Measurements from ENCODE around the gene CRY2. TPM values are rescaled to one million over a fixed set of nuclear protein-coding genes. Genes with fewer than 3 reads are reported as not detected.

The CRY2 gene
- total RNA-seq, 4 donors from 2014 or later = 48.8 to 96.4 (median 54.6) TPM

DNA sequence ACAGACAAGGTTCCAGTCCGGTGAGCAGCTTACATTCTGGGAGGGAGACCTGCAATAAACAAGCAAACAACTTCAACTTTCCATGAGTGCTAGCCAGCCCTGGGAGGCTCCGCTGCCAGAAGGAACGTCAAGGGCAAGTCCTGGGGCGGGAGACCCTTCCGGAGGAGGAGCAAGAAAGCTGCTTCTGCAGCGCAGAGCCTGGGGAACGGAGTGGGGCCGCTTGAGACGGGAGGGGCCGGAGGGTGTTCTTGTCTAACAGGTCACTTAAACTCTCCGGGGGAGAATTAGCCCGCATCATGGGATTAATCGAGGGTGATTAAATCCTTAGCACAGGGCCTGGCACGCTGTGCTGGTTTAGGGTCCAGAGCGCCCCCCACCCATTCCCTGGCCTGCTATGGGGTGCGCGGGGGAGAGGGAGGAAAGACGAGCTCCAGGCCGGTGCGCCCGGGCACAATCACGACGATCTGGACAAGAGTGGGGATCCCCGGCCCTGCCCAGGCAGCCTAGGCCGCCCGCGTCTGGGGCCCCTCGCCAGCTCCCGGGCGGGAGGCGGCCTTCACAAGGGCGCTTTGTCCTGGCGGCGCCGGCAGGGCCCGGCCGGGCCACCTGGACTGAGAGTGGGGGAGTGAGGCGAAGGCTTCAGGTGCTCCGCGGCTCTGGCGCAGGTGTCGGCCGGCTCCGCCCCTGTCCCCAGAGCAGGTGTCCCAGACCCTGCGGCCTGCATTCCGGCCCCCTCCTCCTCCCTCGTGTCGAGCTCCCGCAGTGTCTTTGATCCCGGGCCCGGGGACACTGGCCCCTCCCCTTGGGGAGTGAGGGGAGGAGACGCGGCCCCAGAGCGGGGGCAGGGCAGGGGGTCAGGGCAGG lies 74.5 kb downstream of the CRY2 start:
- Histone ChIP-seq H3K36me3 (no peaks in the 10 kb centered on the region), H3K27ac (peak overlapping the region in 2 of 4 donors; percentile 18 to 29), H3K9me3 (no peaks in the 10 kb centered on the region), H3K27me3 (peaks cover 0 to 35% of the 10 kb centered on the region in 2 donors), H3K4me1 (peaks cover 0 to 30% (median 20%) of the 10 kb centered on the region in 4 donors), H3K4me3 (peak overlapping the region; percentile 9 to 43 (median 30))
- no peak for DNase-seq (ENCODE audit: low spot score in 2 of 2)
- TF ChIP-seq POLR2A (IDR thresholded peaks at IDR 0.05) (no peak), EP300 (IDR thresholded peaks at IDR 0.05) (no peak)
- 21 to 30% methylated on average over 35 to 52 of the region's 54 CpGs for WGBS, 2 donors

DNA sequence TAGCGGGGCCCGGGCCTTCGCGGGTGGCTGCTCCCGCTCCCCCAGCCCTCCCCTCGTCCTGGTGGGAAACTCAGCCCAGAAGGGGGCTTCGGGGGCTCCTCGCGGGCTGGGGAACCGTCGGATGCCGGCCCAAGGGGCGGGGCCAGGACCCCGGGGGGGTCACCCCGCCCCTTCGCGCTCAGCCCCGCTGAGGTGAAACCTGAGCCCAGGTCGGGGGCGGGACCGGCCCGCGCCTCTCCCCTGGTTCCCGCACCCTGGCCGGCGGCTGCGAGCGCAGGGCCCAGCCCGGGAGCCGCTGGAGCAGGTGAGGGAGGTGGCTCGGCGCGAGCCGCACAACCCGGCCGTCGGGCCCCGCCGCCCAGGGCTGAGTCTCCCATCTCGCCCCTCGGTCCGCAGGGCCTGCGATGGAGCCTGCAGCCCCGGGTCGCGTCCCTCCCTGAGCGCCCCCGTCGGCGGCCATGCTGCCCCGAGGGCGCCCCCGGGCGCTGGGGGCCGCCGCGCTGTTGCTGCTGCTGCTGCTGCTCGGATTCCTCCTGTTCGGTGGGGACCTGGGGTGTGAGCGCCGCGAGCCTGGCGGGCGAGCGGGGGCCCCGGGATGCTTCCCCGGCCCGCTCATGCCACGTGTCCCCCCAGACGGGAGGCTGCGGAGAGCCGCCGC lies 75.3 kb downstream of the CRY2 start, which contains the start of gene LARGE2:
LARGE2 (plus strand) TSS at position 232 of the 658 bp plus-strand sequence; CDS start at position 459, 227 bp downstream.
- no peaks in the 10 kb centered on the region for H3K36me3 ChIP-seq
- H3K9me3 ChIP-seq = no peaks in the 10 kb centered on the region
- no peak for TF ChIP-seq POLR2A (IDR thresholded peaks at IDR 0.05)
- peak within 1 kb of the TSS in 2 of 4 donors; percentile 18 to 29 for H3K27ac ChIP-seq
- H3K4me3 ChIP-seq = peak within 1 kb of the TSS; percentile 9 to 43 (median 30)
- H3K27me3 ChIP-seq = peaks cover 0 to 35% of the 10 kb centered on the region in 2 donors
- no peak for DNase-seq (ENCODE audit: low spot score in 2 of 2)
- WGBS, 2 donors = 2 to 16% methylated on average over 13 to 31 of the region's 73 CpGs
- H3K4me1 ChIP-seq = peaks cover 0 to 24% (median 15%) of the 10 kb centered on the region in 4 donors

DNA sequence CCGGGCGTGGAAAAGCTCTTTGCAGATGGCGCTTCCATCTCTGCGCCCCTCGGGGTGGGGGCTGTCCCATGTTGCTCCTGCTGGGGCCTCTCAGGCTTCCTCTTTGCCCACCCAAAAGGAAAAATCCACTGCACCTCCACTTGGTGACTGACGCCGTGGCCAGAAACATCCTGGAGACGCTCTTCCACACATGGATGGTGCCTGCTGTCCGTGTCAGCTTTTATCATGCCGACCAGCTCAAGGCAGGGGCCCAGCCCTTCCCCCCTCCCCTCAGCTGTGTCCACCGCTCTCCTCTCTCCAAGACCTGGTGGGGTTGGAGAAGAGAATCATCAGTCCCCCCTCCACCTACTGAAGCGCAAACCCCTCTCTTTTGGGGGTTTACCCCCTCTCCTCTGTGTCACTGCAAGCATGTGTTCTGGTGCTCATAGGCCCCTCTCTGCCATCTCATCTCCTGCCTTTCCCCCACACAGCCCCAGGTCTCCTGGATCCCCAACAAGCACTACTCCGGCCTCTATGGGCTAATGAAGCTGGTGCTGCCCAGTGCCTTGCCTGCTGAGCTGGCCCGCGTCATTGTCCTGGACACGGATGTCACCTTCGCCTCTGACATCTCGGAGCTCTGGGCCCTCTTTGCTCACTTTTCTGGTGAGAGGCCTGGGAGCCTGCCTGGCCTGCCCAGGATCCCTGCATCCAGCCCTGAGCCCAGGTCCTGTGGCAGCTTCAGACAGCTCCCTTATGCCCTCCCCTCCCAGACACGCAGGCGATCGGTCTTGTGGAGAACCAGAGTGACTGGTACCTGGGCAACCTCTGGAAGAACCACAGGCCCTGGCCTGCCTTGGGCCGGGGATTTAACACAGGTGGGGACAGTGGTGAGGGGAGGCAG lies 77.0 kb downstream of the CRY2 start:
- peaks cover 0 to 35% of the 10 kb centered on the region in 2 donors for H3K27me3 ChIP-seq
- 81 to 83% methylated on average over 22 of the region's 22 CpGs for WGBS, 2 donors
- no peaks in the 10 kb centered on the region for H3K9me3 ChIP-seq
- TF ChIP-seq, protein P1, sequence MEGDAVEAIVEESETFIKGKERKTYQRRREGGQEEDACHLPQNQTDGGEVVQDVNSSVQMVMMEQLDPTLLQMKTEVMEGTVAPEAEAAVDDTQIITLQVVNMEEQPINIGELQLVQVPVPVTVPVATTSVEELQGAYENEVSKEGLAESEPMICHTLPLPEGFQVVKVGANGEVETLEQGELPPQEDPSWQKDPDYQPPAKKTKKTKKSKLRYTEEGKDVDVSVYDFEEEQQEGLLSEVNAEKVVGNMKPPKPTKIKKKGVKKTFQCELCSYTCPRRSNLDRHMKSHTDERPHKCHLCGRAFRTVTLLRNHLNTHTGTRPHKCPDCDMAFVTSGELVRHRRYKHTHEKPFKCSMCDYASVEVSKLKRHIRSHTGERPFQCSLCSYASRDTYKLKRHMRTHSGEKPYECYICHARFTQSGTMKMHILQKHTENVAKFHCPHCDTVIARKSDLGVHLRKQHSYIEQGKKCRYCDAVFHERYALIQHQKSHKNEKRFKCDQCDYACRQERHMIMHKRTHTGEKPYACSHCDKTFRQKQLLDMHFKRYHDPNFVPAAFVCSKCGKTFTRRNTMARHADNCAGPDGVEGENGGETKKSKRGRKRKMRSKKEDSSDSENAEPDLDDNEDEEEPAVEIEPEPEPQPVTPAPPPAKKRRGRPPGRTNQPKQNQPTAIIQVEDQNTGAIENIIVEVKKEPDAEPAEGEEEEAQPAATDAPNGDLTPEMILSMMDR (IDR thresholded peaks at IDR 0.05) = no peak
- TF ChIP-seq POLR2A (IDR thresholded peaks at IDR 0.05) = no peak
- no peak for TF ChIP-seq EP300 (IDR thresholded peaks at IDR 0.05)
- DNase-seq (ENCODE audit: low spot score in 2 of 2) = peak in 1 of 2 donors; percentile 11
- no peak overlapping the region for H3K27ac ChIP-seq
- peaks cover 0 to 23% (median 14%) of the 10 kb centered on the region in 4 donors for H3K4me1 ChIP-seq
- no peaks in the 10 kb centered on the region for H3K36me3 ChIP-seq
- H3K4me3 ChIP-seq = no peak overlapping the region

DNA sequence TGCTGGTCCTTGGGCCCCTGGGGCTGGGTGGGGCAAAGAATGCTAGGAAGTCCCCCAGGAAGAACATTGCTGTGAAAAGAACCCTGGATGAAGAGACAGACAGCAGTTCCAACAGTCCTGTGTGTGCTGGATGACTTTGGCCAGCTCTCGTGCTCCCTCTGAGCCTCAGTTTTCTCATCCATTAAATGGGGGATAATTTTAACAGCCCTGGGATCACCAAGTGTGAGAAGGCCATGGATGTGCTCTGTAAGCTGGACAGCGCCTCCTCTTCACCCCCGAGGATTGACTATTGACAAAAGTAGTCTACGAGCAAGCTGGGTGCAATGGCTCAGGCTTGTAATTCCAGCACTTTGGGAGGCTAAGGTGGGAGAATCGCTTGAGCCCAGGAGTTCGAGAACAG lies 77.7 kb downstream of the CRY2 start:
- TF ChIP-seq EP300 (IDR thresholded peaks at IDR 0.05) (no peak), POLR2A (IDR thresholded peaks at IDR 0.05) (no peak)
- TF ChIP-seq, protein P1 (IDR thresholded peaks at IDR 0.05) = no peak
- Histone ChIP-seq H3K4me3 (no peak overlapping the region), H3K36me3 (peaks cover 0 to under 1% (median 0%) of the 10 kb centered on the region in 3 donors), H3K9me3 (no peaks in the 10 kb centered on the region), H3K27me3 (peaks cover 0 to 35% of the 10 kb centered on the region in 2 donors), H3K4me1 (peaks cover 0 to 29% (median 14%) of the 10 kb centered on the region in 4 donors), H3K27ac (no peak overlapping the region)
- WGBS, 2 donors = 92% methylated on average over 6 of the region's 6 CpGs
- DNase-seq (ENCODE audit: low spot score in 2 of 2) = no peak

DNA sequence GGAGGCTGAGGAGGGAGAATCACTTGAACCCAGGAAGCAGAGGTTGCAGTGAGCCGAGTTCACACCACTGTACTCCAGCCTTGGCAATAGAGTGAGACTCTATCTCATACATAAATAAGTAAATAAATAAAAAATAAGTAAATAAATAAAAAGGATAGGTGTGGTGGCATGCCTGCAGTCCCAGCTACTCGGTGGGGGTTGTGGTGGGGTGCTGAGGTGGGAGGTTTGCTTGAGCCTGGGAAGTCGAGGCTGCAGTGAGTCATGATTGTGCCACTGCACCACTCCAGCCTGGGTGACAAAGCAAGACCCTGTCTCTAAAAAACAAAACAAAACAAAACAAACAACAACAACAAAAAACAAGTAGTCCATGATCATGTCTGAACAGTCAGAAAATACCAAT lies 78.3 kb downstream of the CRY2 start:
- no peak for DNase-seq (ENCODE audit: low spot score in 2 of 2)
- 76 to 83% methylated on average over 3 of the region's 3 CpGs for WGBS, 2 donors
- Histone ChIP-seq H3K36me3 (peaks cover 0 to 7% (median 0%) of the 10 kb centered on the region in 3 donors), H3K4me1 (peaks cover 0 to 35% (median 16%) of the 10 kb centered on the region in 4 donors), H3K9me3 (no peaks in the 10 kb centered on the region), H3K4me3 (no peak overlapping the region), H3K27ac (no peak overlapping the region), H3K27me3 (peaks cover 0 to 35% of the 10 kb centered on the region in 2 donors)
- TF ChIP-seq, protein P1 (IDR thresholded peaks at IDR 0.05) = no peak
- no peak for TF ChIP-seq POLR2A (IDR thresholded peaks at IDR 0.05)
- no peak for TF ChIP-seq EP300 (IDR thresholded peaks at IDR 0.05)
